ENCODE results near the gene LCE5A. TPM values are rescaled to one million over a fixed set of nuclear protein-coding genes. Genes with fewer than 3 reads are reported as not detected.
"Not testable (repeated sequence)": the region's sequence is repeated elsewhere in the genome, so short reads cannot be mapped to it uniquely, and the experiment has no call there.

Gene LCE5A
- total RNA-seq, 2 donors from 2014 or later: not detected

GRCh38 chr1:152546704-152547103 lies 36.1 kb downstream of the LCE5A start:
- intact Hi-C loops (cut with DNase I): no loop called here
- TF ChIP-seq CTCF (IDR thresholded peaks at IDR 0.05): no peak
- H3K27me3 ChIP-seq: no peaks in the 10 kb centered on the region

GRCh38 chr1:152548358-152548757 lies 37.8 kb downstream of the LCE5A start:
- H3K36me3 ChIP-seq; intact Hi-C loops (cut with DNase I); H3K9ac ChIP-seq (ENCODE audit: low read depth in 2 of 2, low read length in 2 of 2); H3K27me3 ChIP-seq; DNase-seq; H3K9me3 ChIP-seq; H3K4me1 ChIP-seq; H3K4me3 ChIP-seq; H3K27ac ChIP-seq: not testable (repeated sequence)

More at GRCh38 chr1:152546704-152547103, 36.1 kb downstream of the LCE5A start:
- Histone ChIP-seq H3K9ac (ENCODE audit: low read depth in 2 of 2, low read length in 2 of 2) (no peak overlapping the region), H3K9me3 (no peaks in the 10 kb centered on the region), H3K4me1 (no peaks in the 10 kb centered on the region), H3K4me3 (no peak overlapping the region), H3K27ac (no peak overlapping the region), H3K36me3 (no peaks in the 10 kb centered on the region)
- no peak for DNase-seq

Other genes with a start within 250 kb of the LCE5A start
- not detected for gene FLG, start 185.6 kb upstream of the LCE5A start, total RNA-seq
- not detected for gene FLG2, start 150.8 kb upstream of the LCE5A start, total RNA-seq
- gene CRNN, start 96.5 kb upstream of the LCE5A start, total RNA-seq: not detected
- not detected for gene CRCT1, start 3.7 kb downstream of the LCE5A start, total RNA-seq
- not detected for gene LCE3E, start 56.0 kb downstream of the LCE5A start, total RNA-seq
- gene LCE3D, start 69.7 kb downstream of the LCE5A start, total RNA-seq: not detected
- not detected for gene LCE3C, start 89.4 kb downstream of the LCE5A start, total RNA-seq
- gene LCE3B, start 103.0 kb downstream of the LCE5A start, total RNA-seq: not detected
- not detected for gene LCE3A, start 112.3 kb downstream of the LCE5A start, total RNA-seq
- not detected for gene LCE2D, start 152.6 kb downstream of the LCE5A start, total RNA-seq
- not detected for gene LCE2C, start 164.5 kb downstream of the LCE5A start, total RNA-seq
- not detected for gene LCE2B, start 175.3 kb downstream of the LCE5A start, total RNA-seq
- gene LCE2A, start 187.5 kb downstream of the LCE5A start, total RNA-seq: not detected
- gene LCE4A, start 197.4 kb downstream of the LCE5A start, total RNA-seq: not detected
- gene KPRP, start 247.2 kb downstream of the LCE5A start, total RNA-seq: not detected

Measured in colonic mucosa (tissue), 4 donors.